HG03108 (cell line): Measurements from ENCODE around the gene CHAC2.
"Not testable (repeated sequence)": the region's sequence is repeated elsewhere in the genome, so short reads cannot be mapped to it uniquely, and the experiment has no call there.

Experiments
- ATAC-seq: cut with Tn5 transposase; IDR thresholded peaks from one replicate; pipeline ENCODE4 v1.9.1; 2021; ENCODE audit warnings: moderate library complexity; ENCODE audit not compliant: unreplicated experiment

Gene CHAC2

GRCh38 chr2:53777134-53777533 is 9.5 kb downstream of the CHAC2 start:
- ATAC-seq = no peak

DNA sequence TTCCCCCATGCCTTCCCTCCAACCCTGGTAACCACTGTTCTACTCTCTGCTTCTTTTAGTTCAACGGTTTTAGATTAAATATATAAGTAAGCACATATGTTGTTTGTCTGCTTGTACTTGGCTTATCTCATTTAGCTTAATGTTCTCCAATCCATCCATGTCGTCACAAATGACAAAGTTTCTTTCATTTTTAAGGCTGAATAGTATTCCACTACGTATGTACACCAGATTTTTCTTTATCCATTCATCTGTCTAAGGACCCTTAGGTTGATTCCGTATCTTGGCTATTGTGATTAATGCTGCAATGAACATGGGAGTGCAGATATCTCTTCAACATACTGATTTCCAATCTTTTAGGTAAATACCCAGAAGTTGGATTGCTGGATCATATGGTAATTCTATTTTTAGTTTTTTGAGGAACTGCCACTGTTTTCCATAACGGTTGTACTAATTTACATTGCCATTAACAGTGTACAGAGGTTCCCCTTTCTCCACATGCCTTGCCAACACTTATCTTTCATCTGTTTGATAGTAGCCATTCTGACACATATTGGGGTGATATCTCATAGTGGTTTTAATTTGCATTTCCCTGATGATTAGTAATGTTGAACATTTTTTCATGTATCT is 11.0 kb downstream of the CHAC2 start:
- ATAC-seq = no peak

- no peak for ATAC-seq
Observed at GRCh38 chr2:53780056-53780455, 12.5 kb downstream of the CHAC2 start.

DNA sequence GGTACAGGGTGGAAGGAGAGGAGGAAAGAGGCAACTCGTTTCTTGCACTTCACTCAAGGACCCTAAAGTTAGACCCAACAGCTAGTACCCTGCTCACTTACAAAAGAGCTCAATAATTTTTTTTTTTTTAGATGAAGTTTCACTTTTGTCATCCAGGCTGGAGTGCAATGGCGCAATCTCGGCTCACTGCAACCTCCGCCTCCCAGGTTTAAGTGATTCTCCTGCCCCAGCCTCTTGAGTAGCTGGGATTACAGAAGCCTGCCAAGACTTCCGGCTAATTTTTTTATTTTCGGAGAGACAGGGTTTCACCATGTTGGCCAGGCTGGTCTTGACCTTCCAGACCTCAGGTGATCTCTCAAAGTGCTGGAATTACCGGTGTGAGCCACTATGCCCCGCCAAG is 15.1 kb downstream of the CHAC2 start:
- ATAC-seq = no peak

- no peak for ATAC-seq
Observed at GRCh38 chr2:53784436-53784835, 16.8 kb downstream of the CHAC2 start.

DNA sequence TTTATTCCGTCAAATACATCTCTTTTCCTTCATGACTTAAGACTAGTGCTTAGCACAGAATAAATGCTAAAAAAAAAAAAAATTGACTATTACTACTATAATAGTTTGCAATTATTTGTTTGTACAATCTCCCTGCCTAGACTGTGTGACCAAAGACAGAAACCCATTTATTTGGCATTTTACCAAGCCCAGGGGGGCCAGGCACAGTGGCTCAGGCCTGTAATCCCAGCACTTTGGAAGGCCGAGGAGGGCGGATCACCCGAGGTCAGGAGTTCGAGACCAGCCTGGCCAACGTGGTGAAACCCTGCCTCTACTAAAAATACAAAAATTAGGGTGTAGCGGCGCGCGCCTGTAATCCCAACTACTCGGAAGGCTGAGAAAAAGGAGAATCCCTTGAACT is 17.8 kb downstream of the CHAC2 start:
- no peak for ATAC-seq

DNA sequence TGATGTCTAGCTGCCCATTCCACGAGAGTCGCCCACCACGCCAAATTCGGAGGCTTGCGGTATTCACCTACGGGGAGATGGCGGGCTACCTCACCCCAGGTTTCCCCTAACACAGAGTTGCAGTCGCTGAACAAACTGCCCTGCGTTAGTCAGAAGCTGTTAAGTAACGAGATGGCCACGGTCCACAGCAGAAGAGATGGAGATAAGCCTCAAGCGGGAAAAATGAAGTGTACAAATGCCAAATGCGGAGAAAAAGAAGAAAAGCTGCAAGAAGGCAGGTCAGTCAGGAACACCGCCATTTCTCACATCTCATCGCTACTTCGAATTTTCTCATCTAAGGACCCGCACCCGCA is 18.7 kb downstream of the CHAC2 start:
- peak; percentile 7 for ATAC-seq

DNA sequence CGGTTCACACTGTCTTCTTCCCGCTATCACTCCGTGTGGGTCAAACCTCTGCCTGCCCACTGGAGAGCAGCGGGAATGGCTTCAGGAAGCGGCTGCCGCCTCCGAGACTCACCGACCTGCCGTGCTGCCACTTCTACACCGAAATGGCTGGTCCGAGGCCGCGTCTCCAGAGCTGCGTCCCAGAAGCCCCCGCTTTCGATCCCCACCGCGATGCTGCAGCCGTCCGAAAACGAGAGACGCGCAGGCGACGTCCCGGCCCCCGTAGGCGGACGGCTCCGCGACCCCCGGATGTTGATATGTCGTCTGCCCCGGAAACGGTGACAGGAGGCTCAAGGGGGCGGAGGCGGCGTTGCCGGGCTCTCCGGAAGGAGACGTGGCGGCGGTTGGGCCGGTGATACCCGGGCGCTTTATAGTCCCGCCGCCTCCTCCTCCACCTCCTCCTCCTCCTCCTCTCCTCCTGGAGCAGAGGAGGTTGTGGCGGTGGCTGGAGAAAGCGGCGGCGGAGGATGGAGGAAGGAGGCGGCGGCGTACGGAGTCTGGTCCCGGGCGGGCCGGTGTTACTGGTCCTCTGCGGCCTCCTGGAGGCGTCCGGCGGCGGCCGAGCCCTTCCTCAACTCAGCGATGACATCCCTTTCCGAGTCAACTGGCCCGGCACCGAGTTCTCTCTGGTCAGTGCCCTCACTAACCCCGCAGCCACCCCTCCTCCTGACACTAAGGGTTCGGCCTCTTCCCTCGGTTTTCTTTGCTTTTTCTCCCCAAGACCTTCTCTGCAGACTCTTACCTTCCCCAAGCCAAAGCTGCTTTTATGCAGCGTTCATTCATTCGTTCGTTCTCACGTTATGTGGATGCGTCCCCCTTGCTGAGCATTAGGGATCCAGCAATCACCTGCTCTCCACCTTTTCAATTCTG is 19.4 kb downstream of the CHAC2 start, which contains the start of the genes ASB3 and ERLEC1:
Gene ASB3, minus strand, starts transcription at position 249 of the 909 bp plus-strand sequence. CDS start 21,381 bp downstream, outside the sequence.
Gene ERLEC1, plus strand, starts transcription at position 340 of the 909 bp plus-strand sequence. Its CDS starts 167 bp downstream, at position 507.
- peak; percentile 95 for ATAC-seq

DNA sequence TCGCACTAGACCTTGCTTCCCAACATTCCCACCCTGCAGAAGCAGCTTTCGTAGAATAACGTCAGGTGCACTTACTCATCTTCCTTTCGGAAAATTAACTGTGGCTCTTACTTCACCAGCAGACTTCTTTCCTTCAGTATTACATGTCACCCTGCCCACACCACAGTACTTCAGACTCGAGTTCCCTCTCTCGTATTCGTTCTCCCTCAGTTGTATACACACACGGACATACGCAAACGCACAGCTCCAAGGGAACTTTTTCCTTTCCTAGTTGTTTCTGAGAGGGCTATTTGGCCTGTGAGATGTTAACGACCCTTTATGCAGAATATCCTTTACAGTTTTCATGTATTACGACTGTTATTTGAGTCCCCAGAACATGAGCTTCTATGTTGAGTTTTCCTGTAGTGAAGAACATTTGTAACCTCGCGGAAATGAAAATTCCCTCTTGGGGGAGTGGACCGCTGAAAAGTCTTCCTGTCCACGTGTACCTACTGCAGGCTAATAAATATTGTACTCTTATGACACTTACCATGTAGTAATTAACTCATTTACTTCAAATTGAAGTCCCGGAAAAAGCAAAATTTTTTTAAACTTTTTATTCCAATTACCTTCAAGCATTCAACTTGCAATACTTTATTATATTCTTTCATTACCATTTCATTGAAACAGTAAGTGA is 20.1 kb downstream of the CHAC2 start:
- ATAC-seq = no peak

DNA sequence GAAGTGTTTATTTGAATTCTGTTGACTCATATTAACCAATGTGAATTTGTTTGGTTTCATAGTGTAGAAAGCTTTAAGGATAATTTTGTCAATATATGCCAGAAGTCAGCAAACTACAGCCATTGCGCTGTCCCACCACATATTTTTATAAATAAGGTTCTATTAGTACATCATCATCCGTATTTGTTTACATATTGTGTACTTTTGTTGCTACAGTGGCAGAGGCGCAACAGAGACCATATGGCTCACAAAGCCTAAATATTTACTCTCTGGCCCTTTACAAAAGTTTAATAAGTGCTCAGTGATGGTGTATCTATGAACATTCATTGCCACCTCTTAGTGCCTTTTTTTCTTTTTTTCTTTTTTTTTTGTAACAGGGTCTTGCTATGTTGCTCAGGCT is 25.7 kb downstream of the CHAC2 start:
- ATAC-seq = no peak

GRCh38 chr2:53793821-53794220 is 26.2 kb downstream of the CHAC2 start:
- ATAC-seq = no peak

DNA sequence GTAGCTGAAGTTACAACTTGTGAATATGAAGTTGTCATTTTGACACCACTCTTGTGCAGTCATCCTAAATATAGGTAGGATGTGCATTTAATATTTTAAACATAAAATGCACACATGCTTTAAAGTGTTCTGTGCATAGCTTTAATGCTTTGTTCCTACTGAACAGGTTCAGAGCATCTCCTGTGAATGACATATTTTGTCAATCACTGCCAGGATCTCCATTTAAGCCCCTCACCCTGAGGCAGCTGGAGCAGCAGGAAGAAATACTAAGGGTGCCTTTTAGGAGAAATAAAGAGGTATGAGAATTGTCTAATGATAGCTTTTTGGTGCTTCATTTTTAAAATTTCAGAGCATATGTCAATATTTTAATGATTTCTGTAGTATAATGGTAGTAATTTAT is 33.9 kb downstream of the CHAC2 start:
- ATAC-seq = no peak

DNA sequence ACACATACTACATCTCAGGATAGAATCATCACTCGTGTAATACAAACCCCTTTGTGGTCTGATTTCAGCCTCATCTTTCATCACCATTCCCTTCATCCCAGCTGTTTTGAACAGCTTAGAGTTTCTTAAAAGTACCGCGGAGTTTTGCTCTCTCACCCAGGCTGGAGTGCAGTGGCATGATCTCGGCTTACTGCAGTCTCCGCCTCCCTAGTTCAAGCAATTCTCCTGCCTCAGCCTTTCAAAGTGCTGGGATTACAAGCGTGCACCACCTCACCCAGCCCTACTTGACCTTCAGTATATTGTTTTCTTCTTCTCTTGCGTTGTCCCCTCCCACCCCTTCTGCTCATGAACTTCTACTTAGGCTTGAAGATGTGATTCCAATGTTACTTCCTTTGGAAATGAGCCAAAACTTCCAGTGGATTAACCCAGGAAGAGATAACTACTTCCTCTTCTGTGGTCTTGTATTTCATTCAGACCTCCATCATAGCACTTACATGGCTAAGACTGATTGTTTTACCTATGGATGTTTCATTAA is 35.1 kb downstream of the CHAC2 start:
- ATAC-seq = no peak

- no peak for ATAC-seq
Observed at GRCh38 chr2:53811601-53812000, 44.0 kb downstream of the CHAC2 start.

DNA sequence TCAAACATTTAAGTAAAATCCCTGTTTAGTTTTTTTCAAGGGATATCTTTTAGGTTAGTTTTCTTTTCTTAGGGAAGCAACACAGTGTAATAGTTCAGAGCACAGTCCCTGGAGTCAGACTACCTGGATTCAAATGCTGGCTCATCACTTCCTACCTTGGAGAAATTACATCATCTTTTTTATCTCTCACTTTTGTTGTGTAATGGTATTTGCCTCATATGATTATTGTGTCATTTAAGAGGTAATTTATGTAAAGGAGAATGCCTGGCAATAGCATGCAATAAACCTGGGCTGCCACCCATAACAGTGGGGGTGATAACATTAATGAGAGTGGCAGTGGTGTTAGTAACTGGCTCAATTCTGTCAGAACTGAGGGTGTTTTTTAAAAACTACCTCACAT is 45.5 kb downstream of the CHAC2 start:
- ATAC-seq = no peak

- ATAC-seq = no peak
Observed at GRCh38 chr2:53818854-53819435, 51.3 kb downstream of the CHAC2 start.

- ATAC-seq = no peak
Observed at GRCh38 chr2:53819634-53820033, 52.0 kb downstream of the CHAC2 start.

DNA sequence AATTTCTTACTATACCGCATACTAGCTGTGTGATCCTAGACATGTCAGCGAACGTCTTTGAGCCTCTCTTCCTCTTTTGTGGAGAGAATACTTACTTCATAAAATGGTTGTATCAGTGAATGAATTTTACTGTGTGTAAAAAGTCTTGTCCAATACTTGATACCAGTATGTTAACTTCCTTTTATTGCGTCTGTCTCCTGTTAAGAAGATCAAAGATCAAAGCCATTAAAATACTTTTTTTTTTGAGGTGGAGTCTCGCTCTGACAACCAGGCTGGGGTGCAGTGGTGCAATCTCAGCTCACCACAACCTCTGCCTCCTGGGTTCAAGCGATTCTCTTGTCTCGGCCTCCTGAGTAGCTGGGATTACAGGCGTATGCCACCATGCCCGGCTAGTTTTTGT is 52.4 kb downstream of the CHAC2 start:
- ATAC-seq = no peak

- no peak for ATAC-seq
Observed at GRCh38 chr2:53820711-53821110, 53.1 kb downstream of the CHAC2 start.

- ATAC-seq = no peak
Observed at GRCh38 chr2:53821810-53822209, 54.2 kb downstream of the CHAC2 start.

DNA sequence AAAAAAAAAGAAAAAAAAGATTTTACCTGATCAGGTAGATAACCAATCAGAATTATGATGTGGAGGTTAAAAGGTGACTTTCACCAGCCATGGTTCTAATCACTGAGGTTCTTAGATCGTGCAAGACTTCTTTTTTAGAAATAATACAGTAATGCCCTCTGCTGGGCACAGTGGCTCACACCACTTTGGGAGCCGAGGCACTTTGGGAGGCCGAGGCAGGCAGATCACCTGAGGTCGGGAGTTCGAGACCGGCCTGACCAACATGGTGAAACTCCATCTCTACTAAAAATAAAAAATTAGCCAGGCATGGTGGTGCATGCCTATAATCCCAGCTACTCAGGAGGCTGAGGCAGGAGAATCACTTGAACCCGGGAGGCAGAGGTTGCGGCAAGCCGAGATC is 56.0 kb downstream of the CHAC2 start:
- ATAC-seq = not testable (repeated sequence)
